Body of pancreas (tissue), 4 donors: ENCODE results near the gene GPR17. TPM values are rescaled to one million over a fixed set of nuclear protein-coding genes. Genes with fewer than 3 reads are reported as not detected.

Source experiments
- ATAC-seq: fragments of 150-250 bp; one replicate; pipeline ENCODE4 v1.9.1; 2016
- DNase-seq, 4 donors: peaks; one replicate each; pipeline ENCODE4 v3.0.0-alpha.2; 2019
- H3K27ac ChIP-seq, 4 donors: fragments of 200-600 bp; sonication (generic); 1 replicate in 3 of 4; 2 replicates in 1 of 4; pipeline versions ENCODE4 v1.5.1 to v1.6.1; 2016 to 2019; ENCODE audit warnings: mild to moderate bottlenecking in 1 of 4, mixed read lengths in 1 of 4, moderate library complexity in 1 of 4
- H3K27me3 ChIP-seq, 2 donors: fragments of 200-600 bp; sonication (generic); one replicate each; pipeline ENCODE4 v1.6.0; 2016; ENCODE audit warnings: mild to moderate bottlenecking in 1 of 2
- H3K36me3 ChIP-seq, 2 donors: fragments of 200-600 bp; sonication (generic); replicated peaks in 1 of 2; 2 replicates each; pipeline ENCODE4 v1.5.1; 2016; ENCODE audit warnings: low read depth in 2 of 2; ENCODE audit not compliant: insufficient read depth in 1 of 2
- H3K4me1 ChIP-seq: fragments of 200-600 bp; sonication (generic); one replicate; pipeline ENCODE4 v1.6.0; 2016
- H3K4me3 ChIP-seq, 2 donors: fragments of 200-600 bp; sonication (generic); 1 replicate in 1 of 2; 2 replicates in 1 of 2; pipeline ENCODE4 v1.5.1; 2016 to 2019
- H3K9me3 ChIP-seq, 3 donors: fragments of 200-600 bp; sonication (generic); 1 replicate in 2 of 3; 2 replicates in 1 of 3; pipeline ENCODE4 v1.5.1; 2016
- POLR2A ChIP-seq, 3 donors: fragments of 450-650 bp; IDR thresholded peaks; one replicate each; pipeline ENCODE4 v1.6.1; 2016; ENCODE audit warnings: antibody characterized with exemption in 3 of 3, mild to moderate bottlenecking in 2 of 3
- WGBS, 2 donors: methylation state at CpG; one replicate each; pipeline ENCODE4 v1.1.5; 2017; 5-methylcytosine and 5-hydroxymethylcytosine counted together
- intact Hi-C: fragments of 100-400 bp; cut with DNase I; formaldehyde crosslinking; loops from one replicate; pipeline ENCODE4 v1.15.1; 2023
- total RNA-seq, 2 donors: library from RNA; depleted of rRNA; stranded (reverse); fragments of >200 nt; gene quantifications; one replicate each; pipeline ENCODE4 v1.1.0, GENCODE V29; 2016
- TF ChIP-seq, protein P1 (sequence below), 7 experiments: fragments of 450-650 bp in 4 of 7; fragments of 200-600 bp in 3 of 7; sonication (generic) in 3 of 7; IDR thresholded peaks; one replicate each; pipeline ENCODE4 v1.5.1; 2016 to 2019; ENCODE audit warnings: antibody characterized with exemption in 7 of 7

Gene GPR17
- total RNA-seq, 2 donors from 2014 or later, result 0.26 TPM; not detected in 1

GRCh38 chr2:127679680-127680361 lies 33.9 kb downstream of the GPR17 start:
- H3K4me3 ChIP-seq, result no peak overlapping the region
- H3K27me3 ChIP-seq, result peaks cover 0 to 6% of the 10 kb centered on the region in 2 donors
- 79 to 92% methylated on average over 7 to 15 of the region's 15 CpGs for WGBS, 2 donors
- no peak for ATAC-seq
- no peak overlapping the region for H3K27ac ChIP-seq
- no peak for TF ChIP-seq POLR2A (IDR thresholded peaks at IDR 0.05)
- TF ChIP-seq, protein P1, sequence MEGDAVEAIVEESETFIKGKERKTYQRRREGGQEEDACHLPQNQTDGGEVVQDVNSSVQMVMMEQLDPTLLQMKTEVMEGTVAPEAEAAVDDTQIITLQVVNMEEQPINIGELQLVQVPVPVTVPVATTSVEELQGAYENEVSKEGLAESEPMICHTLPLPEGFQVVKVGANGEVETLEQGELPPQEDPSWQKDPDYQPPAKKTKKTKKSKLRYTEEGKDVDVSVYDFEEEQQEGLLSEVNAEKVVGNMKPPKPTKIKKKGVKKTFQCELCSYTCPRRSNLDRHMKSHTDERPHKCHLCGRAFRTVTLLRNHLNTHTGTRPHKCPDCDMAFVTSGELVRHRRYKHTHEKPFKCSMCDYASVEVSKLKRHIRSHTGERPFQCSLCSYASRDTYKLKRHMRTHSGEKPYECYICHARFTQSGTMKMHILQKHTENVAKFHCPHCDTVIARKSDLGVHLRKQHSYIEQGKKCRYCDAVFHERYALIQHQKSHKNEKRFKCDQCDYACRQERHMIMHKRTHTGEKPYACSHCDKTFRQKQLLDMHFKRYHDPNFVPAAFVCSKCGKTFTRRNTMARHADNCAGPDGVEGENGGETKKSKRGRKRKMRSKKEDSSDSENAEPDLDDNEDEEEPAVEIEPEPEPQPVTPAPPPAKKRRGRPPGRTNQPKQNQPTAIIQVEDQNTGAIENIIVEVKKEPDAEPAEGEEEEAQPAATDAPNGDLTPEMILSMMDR (IDR thresholded peaks at IDR 0.05), result no peak
- intact Hi-C loops, result no loop called here
- no peak for DNase-seq
- H3K36me3 ChIP-seq, result no peaks in the 10 kb centered on the region
- H3K9me3 ChIP-seq, result no peaks in the 10 kb centered on the region
- peaks cover 23% of the 10 kb centered on the region for H3K4me1 ChIP-seq

GRCh38 chr2:127680706-127681287 lies 34.8 kb downstream of the GPR17 start:
- Histone ChIP-seq H3K4me3 (no peak overlapping the region), H3K9me3 (no peaks in the 10 kb centered on the region), H3K36me3 (no peaks in the 10 kb centered on the region), H3K27ac (no peak overlapping the region), H3K4me1 (peaks cover 18% of the 10 kb centered on the region), H3K27me3 (peaks cover 0 to 2% of the 10 kb centered on the region in 2 donors)
- TF ChIP-seq, protein P1 (IDR thresholded peaks at IDR 0.05), result no peak
- TF ChIP-seq POLR2A (IDR thresholded peaks at IDR 0.05), result no peak
- WGBS, 2 donors, result 82 to 87% methylated on average over 17 to 19 of the region's 19 CpGs
- ATAC-seq (no peak), DNase-seq (no peak)
- intact Hi-C loops, result no loop called here

DNA sequence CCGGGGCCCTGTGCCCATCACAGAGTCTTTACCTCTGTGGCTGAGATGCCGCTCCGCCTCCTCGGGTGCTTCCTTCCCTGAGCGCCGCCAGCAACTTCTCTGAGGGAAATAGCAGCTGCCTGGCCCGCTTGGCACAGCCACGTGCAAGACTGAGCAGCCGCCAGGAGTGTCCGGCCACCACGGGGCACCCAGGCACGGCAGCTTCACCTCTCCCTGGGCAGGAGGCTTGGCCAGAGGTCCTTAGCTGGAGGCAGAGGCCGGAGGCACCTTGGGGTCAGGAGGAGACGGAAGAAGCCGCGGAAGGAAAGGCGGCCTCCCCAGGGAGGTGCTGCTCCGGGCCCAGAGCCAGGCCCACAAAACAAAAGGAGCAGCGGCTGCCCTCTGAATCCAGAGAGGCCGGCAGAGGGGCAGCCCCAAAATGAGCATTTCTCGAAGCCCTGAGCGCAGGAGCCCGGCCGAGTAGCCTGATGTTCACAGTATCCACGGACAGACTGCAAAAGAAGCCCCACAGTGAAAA lies 35.4 kb downstream of the GPR17 start:
- no peaks in the 10 kb centered on the region for H3K9me3 ChIP-seq
- ATAC-seq (peak; percentile 25), DNase-seq (no peak)
- H3K27me3 ChIP-seq, result no peaks in the 10 kb centered on the region
- 68 to 83% methylated on average over 6 to 23 of the region's 25 CpGs for WGBS, 2 donors
- H3K36me3 ChIP-seq, result no peaks in the 10 kb centered on the region
- H3K4me1 ChIP-seq, result peaks cover 14% of the 10 kb centered on the region
- no peak for TF ChIP-seq POLR2A (IDR thresholded peaks at IDR 0.05)
- TF ChIP-seq, protein P1 (IDR thresholded peaks at IDR 0.05), result no peak
- no peak overlapping the region for H3K4me3 ChIP-seq
- H3K27ac ChIP-seq, result no peak overlapping the region
- intact Hi-C loops, result no loop called here

GRCh38 chr2:127681976-127682857 lies 36.3 kb downstream of the GPR17 start:
- Histone ChIP-seq H3K4me3 (no peak overlapping the region), H3K9me3 (no peaks in the 10 kb centered on the region), H3K27ac (no peak overlapping the region), H3K27me3 (no peaks in the 10 kb centered on the region), H3K36me3 (no peaks in the 10 kb centered on the region), H3K4me1 (peaks cover 14% of the 10 kb centered on the region)
- TF ChIP-seq POLR2A (IDR thresholded peaks at IDR 0.05), result no peak
- TF ChIP-seq, protein P1 (IDR thresholded peaks at IDR 0.05), result no peak
- no peak for ATAC-seq
- intact Hi-C loops, result no loop called here
- 78 to 83% methylated on average over 5 to 6 of the region's 6 CpGs for WGBS, 2 donors
- DNase-seq, result no peak
